ENCODE measurements around the gene ROBO1.

DNA sequence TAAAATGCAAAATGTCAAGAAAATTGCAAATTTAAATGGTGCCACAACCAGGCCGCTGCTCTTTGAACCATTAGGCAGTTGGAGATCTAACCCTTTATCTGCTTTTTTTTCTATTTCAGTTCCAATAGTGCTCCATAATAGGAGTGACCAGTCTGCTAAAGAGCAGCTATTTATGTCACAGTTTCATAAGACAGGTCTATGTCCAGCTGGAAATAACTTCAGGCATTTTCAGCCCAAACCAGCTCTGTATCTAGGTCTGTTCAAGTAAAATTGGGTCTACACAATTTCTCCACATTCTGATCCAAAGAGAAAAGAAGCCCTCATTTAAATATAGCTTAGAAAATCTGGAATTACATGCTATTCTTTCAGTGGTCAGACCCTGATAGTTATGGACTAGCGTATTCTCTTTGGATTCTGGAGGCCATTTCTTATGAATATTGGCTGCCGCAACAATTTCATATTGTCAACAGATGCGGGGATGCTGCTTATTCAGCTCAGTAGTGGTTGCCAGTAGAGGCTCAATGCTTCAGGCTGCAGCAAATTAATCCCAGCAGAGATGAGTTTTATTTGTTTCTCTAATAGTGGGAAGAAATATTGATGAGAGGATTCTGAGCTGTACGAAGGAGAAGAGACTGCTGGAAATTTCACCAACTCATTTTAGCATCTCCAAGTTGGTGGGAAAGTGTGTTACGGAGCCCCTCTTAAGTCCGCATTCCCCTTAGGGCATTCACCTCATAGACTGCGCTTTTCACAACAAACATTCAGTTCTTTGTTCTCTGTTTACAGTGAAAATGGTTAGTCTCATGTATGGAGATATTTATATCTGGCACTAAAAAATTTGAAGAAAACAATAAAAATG lies 887.0 kb downstream of the ROBO1 start:
- TF ChIP-seq CTCF (IDR thresholded peaks at IDR 0.05) (no peak), ZFX (IDR thresholded peaks at IDR 0.05; ENCODE audit: borderline replicate concordance) (no peak)
